ENCODE measurements around the gene APBA3. TPM values are rescaled to one million over a fixed set of nuclear protein-coding genes. Genes with fewer than 3 reads are reported as not detected.

Gene APBA3
- total and polyA plus RNA-seq, 2 of the 4 experiments (the other 2 are of a cell fraction): 9.5 to 18.4 TPM

- CTCF ChIA-PET: no interaction called here
- POLR2A ChIA-PET (ENCODE audit: unreplicated experiment): no interaction called here
Observed at GRCh38 chr19:3771000-3771905, 9.8 kb upstream of the APBA3 start.

More at GRCh38 chr19:3771000-3771905, 9.8 kb upstream of the APBA3 start:
- in situ Hi-C loops (cut with MboI; ENCODE audit: low sequenced_read_pairs) (no loop called here), intact Hi-C loops (cut with micrococcal nuclease) (no loop called here), dilution Hi-C loops (cut with HindIII; ENCODE audit: low sequenced_read_pairs, unreplicated experiment) (no loop called here)
- Histone ChIP-seq H3K4me2 (ENCODE audit: low read depth, low read length) (no peak overlapping the region), H3K4me3 (ENCODE audit: insufficient read depth, low read depth, low read length) (no peak overlapping the region), H3K9me3 (ENCODE audit: control insufficient read depth, insufficient read depth, low read length) (no peaks in the 10 kb centered on the region), H2AFZ (replicated peaks; ENCODE audit: low read length, poor library complexity) (no peak overlapping the region), H4K8ac (ENCODE audit: low read depth in 2 of 2, low read length in 2 of 2) (no peak overlapping the region), H2BK20ac (ENCODE audit: low read depth, low read length) (no peak overlapping the region), H3K9me1 (ENCODE audit: insufficient read depth, low read length) (no peaks in the 10 kb centered on the region), H3K14ac (replicated peaks; ENCODE audit: low read depth, low read length) (no peak overlapping the region), H2BK120ac (ENCODE audit: low read depth, low read length) (no peak overlapping the region), H2AK5ac (ENCODE audit: low read depth, low read length) (no peak overlapping the region), H3K79me1 (ENCODE audit: low read depth in 1 of 2, low read length in 2 of 2) (0 out of 4 replicates have a peak, but pooled peaks cover 0 to 5% of the 10 kb centered on the region in 2 experiments), H3K23ac (ENCODE audit: low read depth, low read length) (no peak overlapping the region), H3K27me3 (ENCODE audit: control insufficient read depth, insufficient read depth, low read length) (peaks cover 5% of the 10 kb centered on the region; the same call in 1 of the 2 replicates), H3K56ac (ENCODE audit: extremely low read depth, insufficient read depth, low read length) (no peak overlapping the region), H3K4ac (ENCODE audit: low read depth, low read length) (no peak overlapping the region), H3K18ac (ENCODE audit: low read depth, low read length) (no peak overlapping the region), H3K9ac (ENCODE audit: low read depth, low read length) (no peak overlapping the region), H3K4me1 (ENCODE audit: control insufficient read depth, insufficient read depth, low read length) (no peaks in the 10 kb centered on the region), H3K27ac (ENCODE audit: insufficient read depth, low read length) (no peak overlapping the region), H4K5ac (ENCODE audit: low read depth, low read length) (no peak overlapping the region), H2BK5ac (ENCODE audit: low read depth, low read length, poor library complexity, severe bottlenecking) (no peak overlapping the region), H4K20me1 (ENCODE audit: insufficient read depth, low read length) (no peaks in the 10 kb centered on the region), H4K91ac (ENCODE audit: insufficient read depth, low read depth, low read length) (no peak overlapping the region), H2AK9ac (replicated peaks; ENCODE audit: low read depth, low read length, poor library complexity) (no peak overlapping the region), H3K36me3 (ENCODE audit: control insufficient read depth, insufficient read depth, low read length) (peaks cover 22% of the 10 kb centered on the region), H2BK15ac (ENCODE audit: low read depth, low read length) (no peak overlapping the region)
- BruUV-seq (replicated peaks): no TSS peak
- no peak for ATAC-seq (ENCODE audit: low read depth)
- DNase-seq: no peak
- TF ChIP-seq BHLHE40 (IDR thresholded peaks at IDR 0.05; ENCODE audit: low read depth, low read length) (no peak), NFE2L2 (IDR thresholded peaks at IDR 0.05; ENCODE audit: low read depth, low read length) (no peak), SMC3 (IDR thresholded peaks at IDR 0.05; ENCODE audit: low read depth, low read length) (no peak), MAZ (IDR thresholded peaks at IDR 0.05; ENCODE audit: borderline replicate concordance, low read depth, low read length) (no peak), FOS (IDR thresholded peaks at IDR 0.05; ENCODE audit: low read depth, low read length) (no peak), MAFK (IDR thresholded peaks at IDR 0.05; ENCODE audit: low read depth, low read length) (no peak), RAD21 (IDR thresholded peaks at IDR 0.05; ENCODE audit: low read length) (no peak), MXI1 (IDR thresholded peaks at IDR 0.05; ENCODE audit: borderline replicate concordance, low read depth, low read length) (no peak), ELK1 (IDR thresholded peaks at IDR 0.05; ENCODE audit: borderline replicate concordance, low read depth, low read length) (no peak), CEBPB (IDR thresholded peaks at IDR 0.05; ENCODE audit: low read depth, low read length) (no peak), RCOR1 (IDR thresholded peaks at IDR 0.05; ENCODE audit: insufficient replicate concordance, low read length) (no peak), USF2 (IDR thresholded peaks at IDR 0.05; ENCODE audit: low read depth, low read length) (no peak), CHD1 (IDR thresholded peaks at IDR 0.05; ENCODE audit: low read depth, low read length) (no peak)
- TF ChIP-seq, protein P1, sequence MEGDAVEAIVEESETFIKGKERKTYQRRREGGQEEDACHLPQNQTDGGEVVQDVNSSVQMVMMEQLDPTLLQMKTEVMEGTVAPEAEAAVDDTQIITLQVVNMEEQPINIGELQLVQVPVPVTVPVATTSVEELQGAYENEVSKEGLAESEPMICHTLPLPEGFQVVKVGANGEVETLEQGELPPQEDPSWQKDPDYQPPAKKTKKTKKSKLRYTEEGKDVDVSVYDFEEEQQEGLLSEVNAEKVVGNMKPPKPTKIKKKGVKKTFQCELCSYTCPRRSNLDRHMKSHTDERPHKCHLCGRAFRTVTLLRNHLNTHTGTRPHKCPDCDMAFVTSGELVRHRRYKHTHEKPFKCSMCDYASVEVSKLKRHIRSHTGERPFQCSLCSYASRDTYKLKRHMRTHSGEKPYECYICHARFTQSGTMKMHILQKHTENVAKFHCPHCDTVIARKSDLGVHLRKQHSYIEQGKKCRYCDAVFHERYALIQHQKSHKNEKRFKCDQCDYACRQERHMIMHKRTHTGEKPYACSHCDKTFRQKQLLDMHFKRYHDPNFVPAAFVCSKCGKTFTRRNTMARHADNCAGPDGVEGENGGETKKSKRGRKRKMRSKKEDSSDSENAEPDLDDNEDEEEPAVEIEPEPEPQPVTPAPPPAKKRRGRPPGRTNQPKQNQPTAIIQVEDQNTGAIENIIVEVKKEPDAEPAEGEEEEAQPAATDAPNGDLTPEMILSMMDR (conservative IDR thresholded peaks at IDR 0.05; ENCODE audit: low read depth, low read length): no peak
- WGBS, 2 experiments (ENCODE audit: extremely low coverage in 2 of 2, insufficient read length in 1 of 2): 33% methylated on average over 2 of the region's 35 CpGs; no CpG with 5 or more reads in 1 of the 2 experiments
